Naive thymus-derived CD4-positive, alpha-beta T cell (primary cell): ENCODE data around the gene SHTN1. TPM values are rescaled to one million over a fixed set of nuclear protein-coding genes. Genes with fewer than 3 reads are reported as not detected.

ENCODE experiments used
- ATAC-seq: fragments of 150-1000 bp; cut with Tn5 transposase; 2 replicates; pipeline ENCODE4 v1.10.0; 2021; ENCODE audit warnings: mild to moderate bottlenecking, moderate library complexity
- CTCF ChIA-PET: fragments of 350-600 bp; sonication (Branson Sonifier 250); formaldehyde crosslinking; loops from one replicate; lab custom pipeline; 2021; ENCODE audit warnings: antibody characterized with exemption; lab: Charles Lee
- POLR2A ChIA-PET: fragments of 350-600 bp; sonication (Branson Sonifier 250); formaldehyde crosslinking; loops from one replicate; lab custom pipeline; 2021; ENCODE audit warnings: antibody characterized with exemption, inconsistent platforms; lab: Charles Lee
- DNase-seq, 9 donors: peaks; one replicate each; pipeline versions ENCODE4 v3.0.0 to v3.0.0-alpha.2; 2020 to 2022; ENCODE audit warnings: mixed read lengths in 1 of 9
- H3K27ac ChIP-seq: one replicate; pipeline ENCODE4 v1.7.0; 2013; ENCODE audit warnings: mild to moderate bottlenecking, low read depth, low read length, moderate library complexity
- H3K27me3 ChIP-seq, 2 donors: one replicate each; pipeline ENCODE4 v1.7.0; 2013; ENCODE audit warnings: low read length in 2 of 2, mild to moderate bottlenecking in 2 of 2, moderate library complexity in 2 of 2; ENCODE audit not compliant: control insufficient read depth in 2 of 2, insufficient read depth in 2 of 2
- H3K36me3 ChIP-seq, 3 experiments: 1 replicate in 2 of 3; 2 replicates in 1 of 3; pipeline ENCODE4 v1.7.0; 2013; ENCODE audit warnings: low read length in 3 of 3, mild to moderate bottlenecking in 3 of 3, moderate library complexity in 1 of 3; ENCODE audit not compliant: insufficient read depth in 3 of 3, control insufficient read depth in 2 of 3
- H3K4me1 ChIP-seq, 2 donors: one replicate each; pipeline ENCODE4 v1.7.0; 2013; ENCODE audit warnings: low read length in 2 of 2, mild to moderate bottlenecking in 2 of 2, moderate library complexity in 1 of 2; ENCODE audit not compliant: control insufficient read depth in 2 of 2, insufficient read depth in 2 of 2
- H3K4me3 ChIP-seq: 2 replicates; pipeline ENCODE4 v1.7.0; 2013; ENCODE audit warnings: mild to moderate bottlenecking, low read length
- H3K9me3 ChIP-seq, 3 experiments: 1 replicate in 2 of 3; 2 replicates in 1 of 3; pipeline ENCODE4 v1.7.0; 2013; ENCODE audit warnings: low read length in 3 of 3; ENCODE audit not compliant: control insufficient read depth in 2 of 3
- H3K27ac Mint-ChIP-seq, 9 donors: one replicate each; pipeline ENCODE4 v1.8.0; 2020 to 2022; ENCODE audit warnings: mixed read lengths in 9 of 9, mild to moderate bottlenecking in 8 of 9, moderate library complexity in 5 of 9, inconsistent platforms in 2 of 9
- H3K27me3 Mint-ChIP-seq, 5 donors: one replicate each; pipeline ENCODE4 v1.8.0; 2021 to 2022; ENCODE audit warnings: mixed read lengths in 5 of 5, mild to moderate bottlenecking in 1 of 5
- H3K36me3 Mint-ChIP-seq, 5 donors: one replicate each; pipeline ENCODE4 v1.8.0; 2020 to 2022; ENCODE audit warnings: mixed read lengths in 5 of 5, mild to moderate bottlenecking in 3 of 5, inconsistent platforms in 1 of 5
- H3K4me1 Mint-ChIP-seq, 7 donors: one replicate each; pipeline ENCODE4 v1.8.0; 2020 to 2022; ENCODE audit warnings: mixed read lengths in 7 of 7, mild to moderate bottlenecking in 3 of 7, inconsistent platforms in 1 of 7
- H3K4me3 Mint-ChIP-seq, 10 donors: one replicate each; pipeline ENCODE4 v1.8.0; 2020 to 2022; ENCODE audit warnings: mild to moderate bottlenecking in 10 of 10, mixed read lengths in 10 of 10, moderate library complexity in 6 of 10, inconsistent platforms in 2 of 10
- H3K9me3 Mint-ChIP-seq, 11 donors: one replicate each; pipeline ENCODE4 v1.8.0; 2020 to 2022; ENCODE audit warnings: mixed read lengths in 11 of 11, mild to moderate bottlenecking in 4 of 11, inconsistent platforms in 1 of 11, moderate library complexity in 1 of 11
- intact Hi-C, 2 donors: fragments of 100-400 bp; cut with micrococcal nuclease; formaldehyde crosslinking; loops; one replicate each; pipeline ENCODE4 v1.15.1; 2023
- polyA plus RNA-seq, 2 donors: library from polyadenylated mRNA; unstranded; fragments of 300-500 nt; fragmentation: Illumina TruSeq; gene quantifications; one replicate each; pipeline ENCODE4 v1.2.3, GENCODE V29; 2021
- total RNA-seq, 6 experiments: library from RNA in 5 of 6; stranded (reverse) in 5 of 6; gene quantifications; 1 replicate in 5 of 6; 2 replicates in 1 of 6; pipeline ENCODE4 v1.2.3 and lab custom pipeline; 2021 to 2026

The SHTN1 gene
- total and polyA plus RNA-seq, 7 experiments from 2014 or later = 0.07 to 18.3 (median 0.51) TPM; not detected in 1

DNA sequence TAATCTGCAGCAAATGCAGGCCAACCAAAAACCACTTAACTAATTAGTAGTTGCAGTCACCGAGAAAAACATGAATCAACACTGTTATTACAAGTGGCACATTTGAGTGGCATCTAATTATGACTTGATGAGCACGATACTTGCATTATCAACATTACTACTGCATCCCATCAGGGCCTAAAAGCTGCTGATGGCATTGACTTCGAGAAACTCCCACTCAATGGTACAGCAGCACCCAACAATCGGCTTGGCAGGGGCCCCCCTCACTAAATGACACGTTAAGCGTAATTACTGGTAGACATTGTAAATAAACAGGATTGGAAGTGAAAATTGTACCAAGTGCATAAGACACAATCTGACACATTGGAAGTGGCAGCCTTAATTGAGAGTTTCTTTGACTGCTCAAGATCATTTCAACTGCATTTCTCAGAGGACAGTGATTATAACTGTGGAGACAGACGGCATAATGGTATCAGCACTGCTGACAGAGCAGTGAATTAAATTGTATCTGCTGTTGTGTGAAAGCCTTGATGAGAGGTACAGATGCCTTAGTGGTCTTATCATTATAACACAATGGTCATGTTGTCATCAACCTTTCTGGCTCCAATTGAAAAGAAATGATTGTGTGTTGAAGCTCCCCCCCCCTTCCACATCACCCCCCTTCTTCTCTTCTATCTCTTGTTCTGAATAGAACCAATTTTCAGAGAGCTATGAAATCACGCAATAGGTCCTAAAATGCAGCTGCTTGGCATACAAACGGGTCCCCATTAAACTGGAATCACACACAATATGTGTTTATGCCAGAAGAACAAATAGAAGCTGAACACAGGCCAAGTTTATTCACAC lies 43.4 kb downstream of the SHTN1 start:
- Histone ChIP-seq H3K4me3 (no peak overlapping the region), H3K9me3 (no peaks in the 10 kb centered on the region), H3K27me3 (no peaks in the 10 kb centered on the region), H3K27ac (no peak overlapping the region), H3K4me1 (no peaks in the 10 kb centered on the region), H3K36me3 (no peaks in the 10 kb centered on the region)
- intact Hi-C loops = no loop called here
- Mint-ChIP-seq H3K4me1 (no peaks in the 10 kb centered on the region), H3K36me3 (no peaks in the 10 kb centered on the region), H3K4me3 (no peak overlapping the region), H3K27me3 (peaks cover 0 to 15% (median 8%) of the 10 kb centered on the region in 5 donors), H3K9me3 (peaks cover 0 to 1% (median 0%) of the 10 kb centered on the region in 11 donors), H3K27ac (no peak overlapping the region)
- DNase-seq (no peak), ATAC-seq (no peak)
- ChIA-PET CTCF (no interaction called here), POLR2A (no interaction called here)

DNA sequence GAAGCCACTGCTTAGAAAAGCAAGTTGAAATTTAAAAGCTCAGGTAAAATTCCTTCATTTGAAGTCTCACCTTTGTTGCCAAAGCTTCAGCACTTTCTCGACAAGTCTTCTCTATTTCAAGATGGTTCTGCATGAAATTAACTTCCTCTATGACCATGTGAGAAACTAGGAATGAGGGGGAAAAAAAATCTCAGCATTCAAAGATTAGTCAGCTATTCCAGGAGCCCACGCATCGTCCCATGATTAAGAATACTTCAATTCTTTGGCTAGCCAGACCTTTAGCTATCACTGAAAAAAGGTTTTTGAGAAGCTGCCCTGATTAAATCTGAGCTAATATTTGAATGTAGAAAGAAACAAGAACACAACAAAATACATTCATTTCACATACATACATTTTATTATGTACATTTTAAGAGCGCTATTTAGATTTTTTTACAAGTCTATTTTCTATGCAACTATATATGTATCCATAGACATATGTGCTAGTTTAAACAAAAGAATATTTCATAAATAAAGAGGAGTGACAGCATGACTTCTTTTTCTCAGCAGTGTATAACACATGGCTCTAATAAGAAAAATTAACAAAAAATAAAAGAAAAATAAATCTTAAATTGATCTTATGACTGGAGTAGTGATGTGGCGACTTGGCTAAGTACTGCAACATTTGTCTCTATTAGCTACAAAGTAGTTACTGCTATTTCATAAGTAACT lies 44.8 kb downstream of the SHTN1 start:
- Histone ChIP-seq H3K4me3 (no peak overlapping the region), H3K36me3 (no peaks in the 10 kb centered on the region), H3K9me3 (no peaks in the 10 kb centered on the region), H3K4me1 (no peaks in the 10 kb centered on the region), H3K27ac (no peak overlapping the region), H3K27me3 (no peaks in the 10 kb centered on the region)
- no peak for ATAC-seq
- peaks cover 0 to 1% (median 0%) of the 10 kb centered on the region in 7 donors for H3K4me1 Mint-ChIP-seq
- intact Hi-C loops = no loop called here
- ChIA-PET POLR2A (no interaction called here), CTCF (no interaction called here)
- no peaks in the 10 kb centered on the region for H3K36me3 Mint-ChIP-seq
- H3K9me3 Mint-ChIP-seq = peaks cover 0 to 1% (median 0%) of the 10 kb centered on the region in 11 donors
- H3K27me3 Mint-ChIP-seq = peaks cover 0 to 9% (median 4%) of the 10 kb centered on the region in 5 donors
- DNase-seq = no peak
- no peak overlapping the region for H3K27ac Mint-ChIP-seq
- no peak overlapping the region for H3K4me3 Mint-ChIP-seq

GRCh38 chr10:116952729-116953128 lies 52.3 kb downstream of the SHTN1 start:
- no peak overlapping the region for H3K4me3 Mint-ChIP-seq
- H3K9me3 Mint-ChIP-seq = peaks cover 0 to 1% (median 0%) of the 10 kb centered on the region in 11 donors
- DNase-seq = no peak
- H3K36me3 Mint-ChIP-seq = no peaks in the 10 kb centered on the region
- Histone ChIP-seq H3K27me3 (no peaks in the 10 kb centered on the region), H3K36me3 (no peaks in the 10 kb centered on the region), H3K4me1 (no peaks in the 10 kb centered on the region), H3K27ac (no peak overlapping the region), H3K4me3 (no peak overlapping the region), H3K9me3 (no peaks in the 10 kb centered on the region)
- H3K27ac Mint-ChIP-seq = no peak overlapping the region
- peak; percentile 58 for ATAC-seq
- ChIA-PET CTCF (no interaction called here), POLR2A (no interaction called here)
- peaks cover 0 to 12% (median 4%) of the 10 kb centered on the region in 5 donors for H3K27me3 Mint-ChIP-seq
- intact Hi-C loops = no loop called here
- H3K4me1 Mint-ChIP-seq = peaks cover 0 to 1% (median 0%) of the 10 kb centered on the region in 7 donors

GRCh38 chr10:116948530-116948870 lies 56.5 kb downstream of the SHTN1 start:
- ChIA-PET CTCF (no interaction called here), POLR2A (no interaction called here)
- intact Hi-C loops = no loop called here
- H3K9me3 Mint-ChIP-seq = peaks cover 0 to 2% (median 0%) of the 10 kb centered on the region in 11 donors
- H3K4me1 Mint-ChIP-seq = no peaks in the 10 kb centered on the region
- no peak overlapping the region for H3K4me3 ChIP-seq
- no peaks in the 10 kb centered on the region for H3K36me3 ChIP-seq
- H3K9me3 ChIP-seq = no peaks in the 10 kb centered on the region
- DNase-seq (no peak), ATAC-seq (no peak)
- no peaks in the 10 kb centered on the region for H3K36me3 Mint-ChIP-seq
- H3K4me3 Mint-ChIP-seq = no peak overlapping the region
- no peaks in the 10 kb centered on the region for H3K4me1 ChIP-seq
- no peak overlapping the region for H3K27ac Mint-ChIP-seq
- no peak overlapping the region for H3K27ac ChIP-seq
- H3K27me3 Mint-ChIP-seq = peaks cover 0 to 27% (median 4%) of the 10 kb centered on the region in 5 donors
- H3K27me3 ChIP-seq = no peaks in the 10 kb centered on the region

GRCh38 chr10:116947841-116948529 lies 57.0 kb downstream of the SHTN1 start:
- Mint-ChIP-seq H3K4me3 (no peak overlapping the region), H3K9me3 (peaks cover 0 to 8% (median 0%) of the 10 kb centered on the region in 11 donors), H3K27me3 (peaks cover 0 to 31% (median 9%) of the 10 kb centered on the region in 5 donors), H3K27ac (no peak overlapping the region), H3K36me3 (no peaks in the 10 kb centered on the region), H3K4me1 (peaks cover 0 to under 1% (median 0%) of the 10 kb centered on the region in 7 donors)
- ChIA-PET CTCF (no interaction called here), POLR2A (no interaction called here)
- ATAC-seq (peak; percentile 62), DNase-seq (no peak)
- Histone ChIP-seq H3K4me3 (no peak overlapping the region), H3K36me3 (no peaks in the 10 kb centered on the region), H3K27me3 (no peaks in the 10 kb centered on the region), H3K9me3 (no peaks in the 10 kb centered on the region), H3K27ac (no peak overlapping the region), H3K4me1 (no peaks in the 10 kb centered on the region)
- intact Hi-C loops = no loop called here

DNA sequence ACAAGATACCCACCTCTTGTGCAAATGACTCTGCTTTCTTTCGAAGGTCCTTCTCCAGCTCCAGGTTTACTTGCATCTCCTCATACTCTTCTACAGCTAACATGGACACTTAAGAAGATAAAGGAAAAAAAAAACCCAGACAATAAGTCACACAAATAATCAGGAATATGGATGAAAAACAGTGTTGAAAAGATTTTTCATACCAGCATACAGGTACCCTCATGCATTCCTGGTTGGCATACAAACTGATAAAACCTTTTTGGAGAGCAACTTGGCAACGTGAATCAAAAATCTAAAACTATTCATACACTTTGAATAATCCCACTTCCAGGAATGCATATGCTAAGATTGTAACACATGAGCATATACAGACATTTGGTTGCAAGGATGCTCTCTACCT lies 60.1 kb downstream of the SHTN1 start:
- Histone ChIP-seq H3K36me3 (no peaks in the 10 kb centered on the region), H3K27ac (no peak overlapping the region), H3K27me3 (no peaks in the 10 kb centered on the region), H3K4me3 (no peak overlapping the region), H3K4me1 (no peaks in the 10 kb centered on the region), H3K9me3 (no peaks in the 10 kb centered on the region)
- ATAC-seq (no peak), DNase-seq (no peak)
- ChIA-PET CTCF (no interaction called here), POLR2A (no interaction called here)
- Mint-ChIP-seq H3K4me3 (no peak overlapping the region), H3K27ac (no peak overlapping the region), H3K36me3 (no peaks in the 10 kb centered on the region), H3K4me1 (peaks cover 0 to 2% (median 0%) of the 10 kb centered on the region in 7 donors), H3K9me3 (peaks cover 0 to 9% (median 0%) of the 10 kb centered on the region in 11 donors), H3K27me3 (peaks cover 0 to 31% (median 13%) of the 10 kb centered on the region in 5 donors)
- intact Hi-C loops = no loop called here
